IgD-negative memory B cell (primary cell): Measurements from ENCODE around the gene PRIMA1. TPM values are rescaled to one million over a fixed set of nuclear protein-coding genes. Genes with fewer than 3 reads are reported as not detected.

Source experiments
- H3K27ac Mint-ChIP-seq, 3 donors: one replicate each; pipeline ENCODE4 v1.8.0; 2020 to 2022; ENCODE audit warnings: mild to moderate bottlenecking in 3 of 3, mixed read lengths in 3 of 3, moderate library complexity in 1 of 3
- H3K27me3 Mint-ChIP-seq: one replicate; pipeline ENCODE4 v1.8.0; 2021; ENCODE audit warnings: mixed read lengths
- H3K36me3 Mint-ChIP-seq: one replicate; pipeline ENCODE4 v1.8.0; 2020; ENCODE audit warnings: mild to moderate bottlenecking, mixed read lengths
- H3K4me1 Mint-ChIP-seq, 3 donors: one replicate each; pipeline ENCODE4 v1.8.0; 2020 to 2022; ENCODE audit warnings: mixed read lengths in 3 of 3, mild to moderate bottlenecking in 1 of 3
- H3K4me3 Mint-ChIP-seq, 4 donors: one replicate each; pipeline ENCODE4 v1.8.0; 2020 to 2022; ENCODE audit warnings: mild to moderate bottlenecking in 4 of 4, mixed read lengths in 4 of 4, moderate library complexity in 3 of 4
- H3K9me3 Mint-ChIP-seq, 3 donors: one replicate each; pipeline ENCODE4 v1.8.0; 2020 to 2021; ENCODE audit warnings: mixed read lengths in 3 of 3, mild to moderate bottlenecking in 1 of 3
- polyA plus RNA-seq: library from polyadenylated mRNA; unstranded; fragments of 300-500 nt; fragmentation: Illumina TruSeq; gene quantifications from one replicate; pipeline ENCODE4 v1.2.3, GENCODE V29; 2021

PRIMA1 gene
- polyA plus RNA-seq, 1 donor from 2014 or later: not detected

GRCh38 chr14:93720981-93721483 lies 67.3 kb downstream of the PRIMA1 start:
- H3K4me3 Mint-ChIP-seq: no peak overlapping the region
- peaks cover 0 to 2% (median 0%) of the 10 kb centered on the region in 3 donors for H3K9me3 Mint-ChIP-seq
- H3K27me3 Mint-ChIP-seq: no peaks in the 10 kb centered on the region
- H3K4me1 Mint-ChIP-seq: peaks cover 0 to 4% (median 0%) of the 10 kb centered on the region in 3 donors
- no peak overlapping the region for H3K27ac Mint-ChIP-seq
- no peaks in the 10 kb centered on the region for H3K36me3 Mint-ChIP-seq

DNA sequence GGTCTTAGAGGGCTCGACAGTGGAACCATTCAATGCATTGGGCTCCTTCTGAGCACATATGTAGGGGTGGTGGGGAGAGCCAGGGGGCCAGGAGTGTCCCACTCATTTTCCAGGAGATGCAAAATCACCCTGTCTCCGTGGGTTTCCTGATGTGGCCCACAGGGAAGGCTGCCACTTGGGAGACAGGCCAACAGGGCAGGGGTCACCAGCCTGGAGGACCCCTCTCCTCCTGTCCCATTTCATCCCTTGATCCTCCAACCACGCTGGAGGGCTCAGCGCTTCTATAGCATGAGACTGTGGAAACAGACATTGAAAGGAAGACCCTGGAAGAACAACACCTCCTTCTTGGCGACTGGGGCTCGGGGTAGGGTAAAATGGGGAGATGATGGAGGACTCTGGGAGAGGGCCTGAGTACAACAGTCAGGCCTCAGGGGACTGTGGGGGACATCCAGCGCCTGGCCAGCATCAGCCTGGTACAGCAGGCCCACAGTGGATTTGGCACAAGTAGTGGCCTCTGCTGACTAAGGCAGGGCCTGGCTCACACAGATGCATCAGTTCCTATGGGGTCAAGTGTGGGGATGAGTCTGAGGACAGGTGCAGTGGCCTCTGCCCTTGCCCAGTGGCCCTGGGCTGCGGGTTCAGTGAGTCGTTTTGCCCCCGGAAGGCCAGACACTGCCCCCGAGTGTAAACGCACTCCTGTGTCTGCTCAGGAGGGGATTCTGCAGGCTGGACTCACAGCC lies 68.0 kb downstream of the PRIMA1 start:
- Mint-ChIP-seq H3K27ac (no peak overlapping the region), H3K36me3 (no peaks in the 10 kb centered on the region), H3K9me3 (peaks cover 0 to 2% (median 0%) of the 10 kb centered on the region in 3 donors), H3K4me1 (peaks cover 0 to 4% (median 0%) of the 10 kb centered on the region in 3 donors), H3K4me3 (no peak overlapping the region), H3K27me3 (no peaks in the 10 kb centered on the region)

GRCh38 chr14:93719256-93719655 lies 69.0 kb downstream of the PRIMA1 start:
- peaks cover 0 to 4% (median 0%) of the 10 kb centered on the region in 3 donors for H3K4me1 Mint-ChIP-seq
- no peak overlapping the region for H3K4me3 Mint-ChIP-seq
- no peaks in the 10 kb centered on the region for H3K27me3 Mint-ChIP-seq
- H3K9me3 Mint-ChIP-seq: peaks cover 0 to 2% (median 0%) of the 10 kb centered on the region in 3 donors
- no peaks in the 10 kb centered on the region for H3K36me3 Mint-ChIP-seq
- no peak overlapping the region for H3K27ac Mint-ChIP-seq

- peaks cover 1% of the 10 kb centered on the region for H3K27me3 Mint-ChIP-seq
- no peaks in the 10 kb centered on the region for H3K36me3 Mint-ChIP-seq
- no peak overlapping the region for H3K27ac Mint-ChIP-seq
- peaks cover 0 to 2% (median 0%) of the 10 kb centered on the region in 3 donors for H3K9me3 Mint-ChIP-seq
- H3K4me3 Mint-ChIP-seq: no peak overlapping the region
- H3K4me1 Mint-ChIP-seq: peaks cover 0 to 4% (median 0%) of the 10 kb centered on the region in 3 donors
Measured at GRCh38 chr14:93717668-93718320, 70.5 kb downstream of the PRIMA1 start.

- H3K4me3 Mint-ChIP-seq: no peak overlapping the region
- H3K36me3 Mint-ChIP-seq: no peaks in the 10 kb centered on the region
Measured at GRCh38 chr14:93716746-93717667, 71.3 kb downstream of the PRIMA1 start.

DNA sequence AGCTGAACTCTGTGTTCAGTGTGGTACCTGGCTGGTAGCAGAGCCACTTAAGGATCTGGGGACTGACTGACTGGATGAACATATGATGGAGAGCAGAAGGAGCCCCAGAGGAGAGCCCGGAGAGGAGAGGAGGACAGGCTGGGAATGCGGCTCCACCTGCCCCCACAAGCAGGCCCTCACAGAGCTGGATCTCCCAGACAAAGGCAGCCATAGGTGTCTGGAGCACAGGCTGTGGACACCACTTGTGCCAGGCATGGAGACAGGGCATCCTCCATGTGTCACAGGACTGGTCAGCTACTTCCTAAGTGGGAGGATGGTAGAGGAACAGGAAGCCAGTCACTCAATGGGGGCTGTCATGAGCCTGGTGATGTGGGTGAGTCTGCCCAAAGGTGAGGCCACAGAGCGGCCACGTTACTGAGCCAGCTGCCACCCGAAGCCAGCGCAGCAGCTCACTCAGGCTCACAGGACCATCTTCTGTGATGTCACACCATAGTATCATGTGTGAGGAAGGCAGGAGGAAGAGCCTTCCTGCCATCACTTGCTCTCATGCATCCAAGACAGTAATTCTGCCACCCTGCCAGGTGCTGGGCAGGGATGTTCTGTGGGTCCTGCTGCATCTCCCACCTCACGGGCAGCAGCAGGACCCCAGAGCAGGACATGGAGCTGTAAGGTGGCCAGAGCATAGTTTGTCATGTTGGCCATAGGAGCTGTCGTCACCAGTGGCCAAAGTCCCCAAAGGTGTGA lies 72.1 kb downstream of the PRIMA1 start:
- H3K9me3 Mint-ChIP-seq: peaks cover 0 to 2% (median 0%) of the 10 kb centered on the region in 3 donors

More at GRCh38 chr14:93716746-93717667, 71.3 kb downstream of the PRIMA1 start:
- peaks cover 0 to 1% (median 0%) of the 10 kb centered on the region in 3 donors for H3K4me1 Mint-ChIP-seq
- H3K9me3 Mint-ChIP-seq: peaks cover 0 to 2% (median 0%) of the 10 kb centered on the region in 3 donors
- H3K27ac Mint-ChIP-seq: no peak overlapping the region
- peaks cover 1% of the 10 kb centered on the region for H3K27me3 Mint-ChIP-seq

GRCh38 chr14:93715279-93715927 lies 72.9 kb downstream of the PRIMA1 start:
- H3K4me1 Mint-ChIP-seq: peaks cover 0 to 1% (median 0%) of the 10 kb centered on the region in 3 donors
- no peaks in the 10 kb centered on the region for H3K9me3 Mint-ChIP-seq

More for the DNA sequence above, 72.1 kb downstream of the PRIMA1 start:
- Mint-ChIP-seq H3K4me1 (peaks cover 0 to 1% (median 0%) of the 10 kb centered on the region in 3 donors), H3K27me3 (peaks cover 1% of the 10 kb centered on the region), H3K27ac (peak overlapping the region in 1 of 3 donors; percentile 25), H3K36me3 (no peaks in the 10 kb centered on the region), H3K4me3 (no peak overlapping the region)

GRCh38 chr14:93714605-93715004 lies 73.7 kb downstream of the PRIMA1 start:
- Mint-ChIP-seq H3K36me3 (no peaks in the 10 kb centered on the region), H3K9me3 (no peaks in the 10 kb centered on the region), H3K27me3 (peaks cover 1% of the 10 kb centered on the region), H3K4me3 (no peak overlapping the region), H3K4me1 (no peaks in the 10 kb centered on the region), H3K27ac (peak overlapping the region in 1 of 3 donors; percentile 26)

More at GRCh38 chr14:93715279-93715927, 72.9 kb downstream of the PRIMA1 start:
- Mint-ChIP-seq H3K27ac (peak overlapping the region in 1 of 3 donors; percentile 25), H3K36me3 (no peaks in the 10 kb centered on the region), H3K4me3 (no peak overlapping the region), H3K27me3 (peaks cover 1% of the 10 kb centered on the region)

DNA sequence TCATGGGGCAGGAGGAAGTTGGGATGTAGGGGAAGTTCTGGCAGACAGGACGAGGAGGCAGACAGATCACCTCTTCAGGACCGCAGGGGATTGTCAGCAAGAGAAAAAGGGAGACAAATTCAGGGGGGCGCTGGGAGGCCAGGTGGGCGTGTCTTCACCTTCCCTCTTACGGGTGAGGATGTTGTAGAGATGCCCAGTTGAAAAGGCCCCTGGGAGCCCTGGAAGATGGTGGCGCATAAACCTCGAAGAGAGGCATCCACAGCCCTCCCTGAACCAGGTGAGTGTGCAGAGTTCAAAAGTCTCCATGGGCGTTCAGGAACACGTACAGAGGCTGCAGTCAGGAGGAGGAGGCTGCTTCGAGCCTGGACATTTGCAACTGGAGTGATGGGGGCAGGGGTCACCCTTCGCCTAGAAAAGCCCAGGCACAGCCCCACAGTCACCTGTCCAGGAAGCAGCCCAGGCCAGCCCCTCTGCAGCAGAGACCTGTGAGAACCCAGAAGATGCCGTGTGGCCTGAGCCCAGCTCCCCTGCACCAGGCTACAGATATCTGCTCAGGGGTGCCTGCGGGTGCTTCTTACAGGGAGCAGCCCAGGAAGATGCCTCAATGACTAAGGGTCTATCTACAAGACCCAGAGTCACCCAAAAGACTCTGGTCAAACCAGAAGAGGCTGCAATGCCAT lies 74.4 kb downstream of the PRIMA1 start:
- no peak overlapping the region for H3K27ac Mint-ChIP-seq
- no peaks in the 10 kb centered on the region for H3K4me1 Mint-ChIP-seq
- no peak overlapping the region for H3K4me3 Mint-ChIP-seq
- peaks cover 1% of the 10 kb centered on the region for H3K27me3 Mint-ChIP-seq
- no peaks in the 10 kb centered on the region for H3K9me3 Mint-ChIP-seq
- no peaks in the 10 kb centered on the region for H3K36me3 Mint-ChIP-seq

DNA sequence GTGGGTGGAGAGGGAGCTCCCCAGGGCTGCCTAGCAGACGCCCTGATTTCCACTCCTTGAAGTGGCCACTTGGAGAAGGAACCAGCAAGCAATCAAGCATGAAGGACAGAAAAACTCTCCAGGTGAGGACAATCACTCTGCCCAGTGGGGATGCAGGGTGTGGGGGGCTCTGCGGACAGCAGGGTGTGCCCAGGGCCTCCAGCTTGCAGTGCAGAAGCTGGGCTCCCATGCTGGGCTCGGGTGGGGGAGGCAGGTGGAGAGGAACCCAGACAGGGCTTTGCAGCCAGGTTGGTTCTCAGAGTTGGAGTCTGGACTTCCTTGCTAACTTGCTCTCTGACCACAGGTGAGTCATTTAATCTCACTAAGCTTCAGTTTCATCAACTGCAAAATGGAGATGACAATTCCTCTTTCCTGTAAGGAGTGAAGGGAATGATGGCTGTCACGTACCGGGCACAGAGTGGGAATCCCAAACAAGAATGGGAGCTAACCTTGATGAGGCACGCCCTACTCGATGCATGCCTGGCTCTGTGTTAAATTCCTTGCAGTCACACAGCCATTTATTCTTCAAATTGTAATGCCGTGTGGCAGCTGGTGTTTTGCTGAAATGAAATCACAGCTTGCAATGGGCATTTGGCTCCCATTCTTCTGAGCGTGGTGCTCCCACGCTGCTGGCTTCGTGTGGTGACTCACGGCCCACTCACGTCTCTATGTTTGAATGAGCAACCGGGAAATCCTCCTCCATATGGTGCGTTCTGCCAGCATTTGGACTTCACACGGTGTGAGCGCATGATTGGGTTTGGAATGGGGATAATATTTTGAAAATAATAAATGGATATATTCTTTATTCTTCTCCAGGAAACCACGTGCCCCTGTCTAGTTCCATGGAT lies 75.2 kb downstream of the PRIMA1 start:
- peaks cover 1% of the 10 kb centered on the region for H3K27me3 Mint-ChIP-seq
- peaks cover 0 to 2% (median 0%) of the 10 kb centered on the region in 3 donors for H3K4me1 Mint-ChIP-seq
- no peak overlapping the region for H3K27ac Mint-ChIP-seq
- no peaks in the 10 kb centered on the region for H3K9me3 Mint-ChIP-seq
- no peaks in the 10 kb centered on the region for H3K36me3 Mint-ChIP-seq
- H3K4me3 Mint-ChIP-seq: no peak overlapping the region

GRCh38 chr14:93712079-93712837 lies 76.0 kb downstream of the PRIMA1 start:
- no peaks in the 10 kb centered on the region for H3K36me3 Mint-ChIP-seq

DNA sequence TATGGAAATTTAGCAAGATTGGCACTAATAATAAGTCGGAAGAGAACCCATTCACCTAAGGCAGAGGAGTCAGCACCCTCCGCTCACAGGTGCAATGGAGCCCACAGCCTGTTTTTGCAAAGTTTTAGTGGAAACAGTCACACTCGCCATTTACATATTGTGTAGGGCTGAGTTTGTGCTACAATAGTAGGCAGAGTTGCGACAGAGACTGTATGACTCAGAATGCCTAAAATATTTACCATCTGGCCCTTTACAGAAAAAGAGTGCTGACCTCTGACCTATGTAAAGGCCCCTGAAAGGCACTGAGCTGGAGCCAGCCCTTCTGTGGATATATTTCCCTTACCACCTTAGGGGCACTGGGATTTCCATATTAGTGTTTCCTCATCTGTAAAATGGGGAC lies 79.0 kb downstream of the PRIMA1 start:
- peaks cover 2% of the 10 kb centered on the region for H3K27me3 Mint-ChIP-seq
- H3K4me1 Mint-ChIP-seq: peaks cover 0 to 2% (median 0%) of the 10 kb centered on the region in 3 donors
- H3K4me3 Mint-ChIP-seq: no peak overlapping the region
- no peak overlapping the region for H3K27ac Mint-ChIP-seq
- peaks cover 0 to 2% (median 0%) of the 10 kb centered on the region in 3 donors for H3K9me3 Mint-ChIP-seq
- H3K36me3 Mint-ChIP-seq: no peaks in the 10 kb centered on the region

More at GRCh38 chr14:93712079-93712837, 76.0 kb downstream of the PRIMA1 start:
- Mint-ChIP-seq H3K4me3 (no peak overlapping the region), H3K9me3 (no peaks in the 10 kb centered on the region), H3K4me1 (peaks cover 0 to 2% (median 0%) of the 10 kb centered on the region in 3 donors), H3K27ac (no peak overlapping the region), H3K27me3 (peaks cover 1% of the 10 kb centered on the region)
